Stimulated activated CD4-positive, alpha-beta T cell treated with anti-CD3 and anti-CD28 coated beads, TNF-alpha, amount 100 ng/mL, for 1 hour (primary cell): ENCODE measurements around the gene GJD3.

Experiments used
- DNase-seq, 3 donors: peaks; one replicate each; pipeline ENCODE4 v3.0.0-alpha.2; 2020; ENCODE audit warnings: low read depth in 3 of 3, low spot score in 1 of 3

The GJD3 gene

DNA sequence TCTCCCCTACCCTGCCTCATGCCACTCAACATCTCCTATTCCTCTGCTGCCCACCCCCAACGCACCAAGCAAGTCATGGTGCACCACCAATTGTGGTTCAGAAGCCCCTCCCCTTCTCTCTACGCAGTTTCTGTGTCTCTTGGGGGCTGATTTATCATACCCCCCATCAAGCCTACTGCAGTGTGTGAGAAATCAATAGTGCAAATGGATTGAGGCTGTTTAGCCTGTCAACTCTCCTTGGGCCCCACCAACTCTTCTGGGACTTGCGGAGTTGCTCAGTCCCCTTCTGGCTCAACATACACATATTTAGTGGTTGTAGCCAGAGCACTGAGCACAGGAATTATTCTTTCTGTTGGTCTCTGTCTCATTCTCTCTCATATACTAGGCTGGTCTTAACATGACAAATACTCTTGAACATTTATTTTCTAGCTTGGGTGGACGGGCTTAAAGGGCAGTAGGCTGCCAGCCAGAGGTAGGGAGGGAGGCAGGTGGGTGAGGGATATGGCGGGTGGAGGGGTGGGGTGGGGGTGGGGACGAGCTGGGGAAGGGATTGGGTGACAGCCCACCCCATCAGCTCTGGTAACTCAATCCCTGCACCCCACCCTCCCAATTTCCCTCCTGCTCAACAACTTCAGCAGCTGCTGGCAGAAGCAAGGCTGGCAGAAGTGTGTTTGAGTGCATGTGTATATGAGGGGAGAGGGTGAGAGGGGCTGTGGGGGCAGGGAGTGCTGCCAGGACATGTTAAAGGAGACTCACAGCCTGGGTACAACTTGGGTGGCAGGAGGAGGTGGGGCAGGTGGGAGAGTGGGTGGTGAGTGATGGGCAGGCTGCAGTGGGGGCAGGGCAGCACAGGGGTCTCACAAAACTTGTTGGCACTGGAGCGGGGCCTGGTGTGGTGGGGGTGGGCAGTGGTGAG, 50.6 kb downstream of the GJD3 start:
- no peak for DNase-seq
